Stimulated activated CD8-positive, alpha-beta memory T cell treated with anti-CD3 and anti-CD28 coated beads, Interleukin-4, amount 100 ng/mL, for 48 hours (primary cell): ENCODE measurements around the gene SGPP1.
"Not testable (repeated sequence)": the region's sequence is repeated elsewhere in the genome, so short reads cannot be mapped to it uniquely, and the experiment has no call there.

Source experiments
- DNase-seq: peaks from one replicate; pipeline ENCODE4 v3.0.0-alpha.2; 2020

The SGPP1 gene, protein sequence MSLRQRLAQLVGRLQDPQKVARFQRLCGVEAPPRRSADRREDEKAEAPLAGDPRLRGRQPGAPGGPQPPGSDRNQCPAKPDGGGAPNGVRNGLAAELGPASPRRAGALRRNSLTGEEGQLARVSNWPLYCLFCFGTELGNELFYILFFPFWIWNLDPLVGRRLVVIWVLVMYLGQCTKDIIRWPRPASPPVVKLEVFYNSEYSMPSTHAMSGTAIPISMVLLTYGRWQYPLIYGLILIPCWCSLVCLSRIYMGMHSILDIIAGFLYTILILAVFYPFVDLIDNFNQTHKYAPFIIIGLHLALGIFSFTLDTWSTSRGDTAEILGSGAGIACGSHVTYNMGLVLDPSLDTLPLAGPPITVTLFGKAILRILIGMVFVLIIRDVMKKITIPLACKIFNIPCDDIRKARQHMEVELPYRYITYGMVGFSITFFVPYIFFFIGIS

DNA sequence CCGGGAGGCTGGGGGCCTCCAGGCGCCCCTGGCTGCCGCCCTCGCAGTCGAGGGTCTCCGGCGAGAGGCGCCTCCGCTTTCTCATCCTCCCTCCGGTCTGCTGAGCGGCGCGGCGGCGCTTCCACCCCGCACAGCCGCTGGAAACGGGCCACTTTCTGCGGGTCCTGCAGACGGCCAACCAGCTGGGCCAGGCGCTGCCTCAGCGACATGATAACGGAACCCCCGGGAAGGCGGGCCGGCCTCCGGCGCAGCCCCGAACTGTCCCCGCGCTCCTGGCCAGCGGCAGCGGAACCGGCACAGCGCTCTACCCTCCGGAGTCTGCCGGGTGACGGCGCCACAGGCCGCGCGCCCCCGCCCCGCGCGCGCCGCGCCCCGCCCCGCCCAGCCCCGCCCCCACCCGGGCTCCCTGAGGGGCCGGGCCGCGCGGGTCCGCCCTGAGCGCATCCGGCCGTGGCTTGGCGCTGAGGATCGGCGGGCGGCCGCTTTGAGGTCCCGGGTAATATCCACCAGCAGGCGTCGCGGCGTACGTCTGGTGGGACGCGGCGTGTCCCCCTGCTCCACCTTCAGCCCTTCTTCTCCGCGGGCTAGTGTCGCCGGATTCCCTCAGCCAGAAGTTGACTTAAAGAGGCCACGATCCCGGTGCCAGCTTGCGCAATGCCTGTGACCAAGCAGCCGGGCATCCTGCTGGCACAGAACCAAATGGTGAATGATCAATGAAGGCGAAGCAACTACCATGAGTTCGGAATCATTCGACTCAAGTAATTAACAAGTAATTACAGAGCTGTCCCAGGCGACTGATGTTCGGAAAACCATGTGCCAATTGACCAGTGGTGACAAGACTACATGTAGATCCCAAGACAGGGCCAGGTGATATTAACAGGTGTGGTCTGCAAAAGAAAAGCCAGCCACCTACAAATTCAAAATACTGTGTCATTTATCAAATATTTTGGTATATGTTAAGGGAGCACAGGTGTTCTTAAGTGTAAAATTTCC is at the start of gene SGPP1:
SGPP1 (minus strand) TSS at position 330 of the 993 bp plus-strand sequence; CDS start at position 209, 121 bp downstream.
- peak; percentile 81 for DNase-seq

DNA sequence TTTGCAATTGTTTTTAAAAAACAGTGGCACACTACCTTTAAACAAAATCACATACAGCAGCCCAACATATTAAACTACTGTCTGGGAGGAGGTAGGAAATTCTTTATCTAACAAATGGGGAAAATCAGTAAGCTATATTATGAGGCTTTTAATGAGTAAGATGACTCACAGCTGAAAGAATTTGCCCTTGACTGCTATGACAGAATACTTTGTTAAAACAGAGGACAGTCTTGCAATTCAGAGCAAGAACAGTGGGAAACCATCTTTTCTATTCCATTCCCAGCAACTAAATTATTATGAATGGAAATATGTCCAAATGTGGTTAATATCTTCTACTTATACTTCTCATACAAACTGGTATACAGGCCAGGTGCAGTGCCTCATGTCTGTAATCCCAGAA is 49.2 kb upstream of the SGPP1 start:
- no peak for DNase-seq

DNA sequence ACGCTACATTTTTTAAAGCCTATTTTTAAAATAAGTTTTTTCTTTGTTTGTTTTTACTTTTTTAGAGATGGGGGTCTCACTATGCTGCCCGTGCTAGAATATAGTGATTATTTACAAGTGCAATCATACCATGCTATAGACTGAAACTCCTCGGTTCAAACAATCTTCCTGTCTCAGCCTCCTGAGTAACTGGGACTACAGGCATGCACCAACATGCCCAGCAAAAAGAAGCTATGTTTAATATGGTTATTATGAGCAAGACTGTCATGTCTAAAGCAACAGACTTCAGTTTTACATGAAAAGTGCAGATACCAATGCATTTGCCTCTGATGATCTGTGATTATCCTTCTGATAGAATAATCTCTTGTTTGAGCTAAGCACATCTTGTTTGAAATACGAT is 45.6 kb upstream of the SGPP1 start:
- DNase-seq = no peak

DNA sequence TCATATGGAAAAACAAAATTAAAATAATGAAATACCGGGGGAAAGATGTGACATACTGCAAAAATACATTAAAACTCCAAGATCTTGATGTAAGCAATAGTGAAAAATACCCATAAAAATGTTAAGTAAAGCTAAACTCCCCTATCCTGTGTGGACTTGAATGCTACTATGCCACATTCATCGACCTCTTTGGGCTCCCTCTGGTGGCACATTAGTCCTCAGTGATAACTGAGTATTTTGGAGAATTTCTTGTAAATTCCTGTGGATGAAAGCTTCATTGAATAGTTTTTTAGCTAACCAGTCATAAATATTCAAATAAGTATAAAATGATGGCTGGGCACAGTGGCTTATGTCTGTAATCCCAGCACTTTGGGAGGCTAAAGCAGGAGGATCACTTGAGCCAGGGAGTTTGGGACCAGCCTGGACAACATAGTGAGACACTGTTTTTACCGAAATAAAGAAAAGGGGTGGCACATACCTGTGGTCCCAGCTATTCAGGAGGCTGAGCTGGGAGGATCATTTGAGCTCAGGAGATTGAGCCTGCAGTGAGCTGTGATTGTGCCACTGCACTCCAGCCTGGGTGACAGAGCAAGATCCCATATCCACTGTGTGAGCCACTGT is 42.4 kb upstream of the SGPP1 start:
- DNase-seq = peak; percentile 52

DNA sequence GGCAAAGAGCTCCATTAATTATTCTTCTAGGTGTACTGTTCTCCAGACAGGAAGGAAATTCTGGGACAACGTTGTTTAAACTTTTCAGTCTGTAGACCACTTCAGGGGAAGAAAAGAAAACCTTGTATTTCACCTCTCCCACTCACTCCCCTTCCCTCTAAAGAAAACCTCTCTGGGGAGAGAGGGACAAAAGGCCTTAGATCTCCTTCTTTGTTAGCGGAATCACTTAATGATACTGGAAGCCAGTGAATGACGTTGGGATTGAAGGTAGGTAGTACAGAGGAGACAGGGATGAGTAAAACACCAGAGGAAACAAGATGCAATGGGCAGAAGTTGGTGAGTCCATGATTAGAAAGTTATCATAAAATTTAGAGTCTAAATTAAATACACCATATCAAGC is 38.7 kb upstream of the SGPP1 start:
- DNase-seq = no peak

DNA sequence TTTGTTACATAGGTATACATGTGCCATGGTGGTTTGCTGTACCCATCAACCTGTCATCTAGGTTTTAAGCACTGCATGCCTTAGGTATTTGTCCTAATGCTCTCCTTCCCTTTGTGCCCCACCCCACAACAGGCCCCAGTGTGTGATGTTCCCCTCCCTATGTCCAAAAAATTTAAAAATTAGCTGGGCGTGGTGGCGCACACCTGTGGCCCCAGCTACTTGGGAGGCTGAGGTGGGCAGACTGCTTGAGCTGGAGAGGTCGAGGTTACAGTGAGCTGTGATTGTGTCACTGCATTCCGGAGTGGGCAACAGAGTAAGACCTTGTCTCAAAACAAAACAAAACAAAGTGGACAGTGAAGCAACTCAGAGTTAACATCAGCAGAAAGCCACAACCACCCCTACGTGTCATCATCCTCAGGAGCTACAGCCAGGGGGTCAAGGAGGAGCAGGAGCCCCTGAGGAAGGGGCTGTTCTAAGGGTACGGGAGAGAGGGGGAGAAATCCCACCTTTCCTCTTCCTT is 36.8 kb upstream of the SGPP1 start:
- DNase-seq = no peak

DNA sequence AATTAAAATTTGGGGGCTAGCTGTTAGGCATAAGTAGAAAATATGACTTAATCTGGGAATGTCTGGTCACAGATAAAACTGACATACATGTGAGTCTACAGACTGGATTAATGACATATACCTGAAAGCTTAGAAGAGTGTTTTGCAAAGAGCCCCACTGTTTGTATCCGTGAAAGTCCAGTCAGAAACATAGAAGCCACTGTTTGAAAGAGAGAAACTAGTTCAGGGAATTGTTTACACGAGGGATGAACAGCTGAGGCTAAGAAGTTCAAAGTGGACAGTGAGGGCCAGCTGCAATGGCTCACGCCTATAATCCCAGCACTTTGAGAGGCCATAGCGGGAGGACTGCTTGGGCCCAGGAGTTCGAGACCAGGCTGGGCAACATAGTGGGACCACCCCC is 36.2 kb upstream of the SGPP1 start:
- DNase-seq = no peak

DNA sequence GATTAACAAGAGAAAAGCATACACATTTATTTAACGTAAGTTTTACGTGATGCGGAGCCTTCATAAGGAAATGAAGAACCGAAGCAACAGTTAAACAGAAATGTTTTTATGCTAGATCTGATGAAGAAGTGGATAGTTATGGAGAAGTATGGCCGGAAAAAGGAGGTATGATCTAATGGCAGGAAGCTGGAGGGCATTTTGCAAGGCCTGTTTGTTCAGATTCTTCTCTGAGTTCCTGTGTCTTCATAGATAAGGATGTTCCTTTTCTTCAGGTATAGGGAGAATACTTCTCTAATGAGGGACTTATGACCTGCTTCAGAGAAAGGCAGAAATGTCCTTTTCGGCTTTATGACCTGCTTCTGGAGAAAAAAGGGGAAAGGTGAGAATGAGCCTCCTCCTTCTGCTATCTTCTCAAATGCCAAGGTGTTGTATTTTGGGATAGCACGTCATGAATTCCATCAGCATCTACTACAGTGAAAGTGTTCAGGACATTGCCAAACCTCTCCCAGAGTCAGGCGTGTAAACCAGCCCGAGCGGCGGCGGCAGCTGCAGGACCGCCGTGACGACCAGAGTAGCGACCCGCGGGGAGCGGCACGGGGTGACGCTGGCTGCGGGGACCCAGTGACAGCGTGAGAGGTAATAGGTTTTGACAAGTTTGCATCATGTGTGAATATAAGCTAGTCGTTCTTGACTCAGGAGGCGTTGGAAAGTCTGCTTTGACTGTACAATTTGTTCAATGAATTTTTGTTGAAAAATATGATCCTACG is 33.7 kb upstream of the SGPP1 start:
- DNase-seq = no peak

DNA sequence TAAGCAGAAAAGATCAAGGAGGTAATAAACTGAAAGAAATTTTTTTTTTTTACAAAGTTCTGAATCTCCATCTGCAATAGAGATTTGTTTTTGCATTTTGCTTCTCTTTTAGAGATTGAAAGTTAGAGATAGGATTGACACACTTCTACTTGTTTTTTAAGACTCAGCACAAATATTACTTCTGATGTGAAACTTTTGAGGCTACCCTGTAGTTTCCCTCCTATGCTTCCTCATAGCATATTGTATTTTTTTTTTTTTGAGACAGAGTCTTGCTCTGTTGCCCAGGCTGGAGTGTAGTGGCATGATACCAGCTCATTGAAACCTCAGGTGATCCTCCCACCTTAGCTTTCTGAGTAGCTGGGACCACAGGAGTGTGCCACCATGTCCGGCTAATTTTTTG is 32.1 kb upstream of the SGPP1 start:
- no peak for DNase-seq

DNA sequence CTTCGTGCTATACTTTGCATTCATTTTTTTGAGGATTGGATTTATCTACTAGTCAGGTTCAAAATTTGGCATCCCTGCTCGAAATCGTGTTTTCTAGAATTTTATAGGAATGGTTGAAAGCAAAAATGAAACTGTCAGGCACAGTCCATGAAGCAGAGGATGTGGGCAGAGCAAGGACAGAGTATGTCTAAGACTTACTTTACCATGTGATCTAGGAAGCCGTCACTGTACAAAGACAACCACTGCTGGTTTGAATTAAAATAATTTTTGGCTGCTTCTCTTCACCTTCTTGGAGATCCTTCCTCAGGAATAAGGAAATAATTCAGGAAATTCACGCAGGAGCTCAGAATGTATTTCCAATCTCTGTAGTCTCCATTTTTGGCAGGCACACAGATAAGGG is 31.6 kb upstream of the SGPP1 start:
- no peak for DNase-seq

DNA sequence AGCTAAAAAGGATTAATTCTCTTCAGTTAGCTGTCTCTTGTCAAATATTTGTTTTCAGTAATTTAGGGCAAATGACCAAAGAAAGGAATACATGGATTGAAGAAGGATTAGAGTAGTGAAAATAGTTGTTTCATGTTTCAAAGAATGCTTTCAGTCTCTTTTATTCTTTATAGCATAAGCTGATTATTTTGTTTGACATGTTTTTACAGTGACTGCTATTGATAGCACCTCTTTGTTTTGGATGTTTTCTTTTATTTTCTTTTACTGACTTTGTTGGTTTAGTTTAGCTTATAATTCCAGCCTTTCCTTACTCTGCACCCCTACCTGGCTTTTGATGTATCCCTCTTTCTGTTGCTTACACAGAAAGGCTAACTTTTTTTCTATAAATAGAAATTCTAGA is 29.3 kb upstream of the SGPP1 start:
- no peak for DNase-seq

DNA sequence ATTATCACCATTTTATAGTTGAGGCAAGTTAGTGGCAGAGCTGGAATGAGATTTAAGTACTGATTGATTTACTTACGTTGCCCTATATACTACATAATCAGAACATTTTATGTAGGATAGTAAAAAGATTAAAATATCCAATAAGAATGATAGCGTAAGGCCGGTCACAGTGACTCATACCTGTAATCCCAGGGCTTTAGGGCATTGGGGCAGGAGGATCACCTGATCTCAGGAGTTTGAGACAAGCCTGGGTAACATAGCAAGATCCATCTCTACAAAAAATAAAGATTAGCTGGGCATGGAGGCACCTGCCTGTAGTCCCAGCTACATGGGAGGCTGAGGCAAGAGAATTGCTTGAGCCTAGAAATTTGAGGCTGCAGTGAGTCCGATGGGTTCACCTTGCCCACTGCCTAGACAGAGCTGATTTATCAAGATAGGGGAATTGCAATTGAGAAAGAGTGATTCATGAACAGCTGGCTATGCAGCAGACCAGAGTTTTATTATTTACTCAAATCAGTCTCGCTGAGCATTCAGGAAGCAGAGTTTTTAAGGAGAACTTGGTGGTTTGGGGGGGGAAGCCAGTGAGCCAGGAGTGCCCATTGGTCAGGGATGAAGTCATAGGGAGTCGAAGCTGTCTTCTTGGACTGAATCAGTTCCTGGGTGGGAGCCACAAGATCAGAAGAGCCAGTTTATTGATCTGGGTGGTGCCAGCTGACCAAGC is 24.7 kb upstream of the SGPP1 start:
- no peak for DNase-seq

DNA sequence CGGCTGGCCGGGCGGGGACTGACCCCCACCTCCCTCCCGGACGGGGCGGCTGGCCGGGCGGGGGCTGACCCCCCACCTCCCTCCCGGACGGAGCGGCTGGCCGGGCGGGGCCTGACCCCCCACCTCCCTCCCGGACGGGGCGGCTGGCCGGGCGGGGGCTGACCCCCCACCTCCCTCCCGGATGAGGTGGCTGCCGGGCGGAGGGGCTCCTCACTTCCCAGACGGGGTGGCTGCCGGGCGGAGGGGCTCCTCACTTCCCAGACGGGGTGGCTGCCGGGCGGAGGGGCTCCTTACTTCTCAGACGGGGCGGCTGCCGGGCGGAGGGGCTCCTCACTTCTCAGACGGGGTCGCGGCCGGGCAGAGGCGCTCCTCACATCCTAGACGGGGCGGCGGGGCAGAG is 23.2 kb upstream of the SGPP1 start:
- not testable (repeated sequence) for DNase-seq

DNA sequence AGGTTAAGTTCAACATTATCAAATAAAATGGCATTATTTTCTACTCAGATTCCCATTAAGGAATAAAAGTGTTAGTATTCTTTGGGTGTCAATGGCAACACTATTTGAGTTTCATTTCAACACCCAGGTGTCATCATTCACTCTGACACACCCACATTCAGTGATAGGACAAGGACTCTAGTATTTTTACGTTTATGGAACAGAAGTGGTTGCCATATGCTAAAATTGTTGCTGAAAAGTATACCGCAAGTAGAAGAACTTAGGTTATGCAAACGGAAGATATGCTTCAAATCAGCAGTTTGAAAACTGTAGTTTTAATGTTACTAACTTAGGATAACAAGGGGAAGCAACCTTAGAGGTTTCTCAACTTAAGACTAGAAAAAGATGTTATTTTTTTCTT is 20.0 kb upstream of the SGPP1 start:
- DNase-seq = no peak

DNA sequence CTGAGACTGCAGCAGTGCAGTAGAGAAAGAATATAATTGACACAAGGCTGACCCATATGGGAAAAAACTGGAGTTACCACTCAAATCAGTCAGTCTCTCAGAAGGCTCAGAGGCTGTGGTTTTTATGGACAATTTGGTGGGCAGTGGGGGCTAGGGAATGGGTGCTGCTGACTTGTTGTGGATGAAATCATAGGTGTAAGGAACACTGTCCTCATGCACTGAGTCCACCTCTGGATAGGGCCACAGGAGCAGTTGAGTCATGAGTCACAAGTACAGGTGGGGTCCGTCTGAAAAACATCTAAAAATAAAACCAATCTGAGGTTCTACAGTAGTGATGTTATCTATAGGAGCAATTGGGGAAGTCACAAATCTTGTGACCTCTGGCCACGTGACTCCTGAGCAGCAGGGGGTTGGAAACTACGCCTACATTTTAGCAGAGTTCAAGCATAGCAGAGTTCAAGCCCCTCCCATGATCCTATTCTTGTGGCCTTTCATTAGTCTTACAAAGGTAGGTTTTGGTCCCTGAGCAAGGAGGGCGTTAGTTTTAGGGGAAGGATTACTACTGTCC is 18.1 kb upstream of the SGPP1 start:
- DNase-seq = no peak

DNA sequence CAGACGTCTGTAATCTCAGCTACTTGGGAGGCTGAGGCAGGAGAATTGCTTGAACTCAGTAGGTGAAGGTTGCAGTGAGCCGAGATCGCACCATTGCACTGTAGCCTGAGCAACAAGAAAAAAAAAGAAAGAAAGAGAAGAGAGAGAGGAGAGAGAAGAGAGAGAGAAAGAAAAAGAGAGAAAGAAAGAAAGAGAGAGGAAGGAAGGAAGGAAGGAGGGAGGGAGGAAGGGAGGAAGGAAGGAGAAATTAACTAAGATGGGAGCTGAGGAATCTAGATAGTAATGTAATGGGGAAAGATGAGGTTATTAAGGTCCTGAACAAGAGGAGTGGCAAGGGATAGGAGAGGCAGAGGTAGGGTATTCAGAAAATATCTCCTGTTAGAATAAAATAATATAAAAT is 17.4 kb upstream of the SGPP1 start:
- no peak for DNase-seq

DNA sequence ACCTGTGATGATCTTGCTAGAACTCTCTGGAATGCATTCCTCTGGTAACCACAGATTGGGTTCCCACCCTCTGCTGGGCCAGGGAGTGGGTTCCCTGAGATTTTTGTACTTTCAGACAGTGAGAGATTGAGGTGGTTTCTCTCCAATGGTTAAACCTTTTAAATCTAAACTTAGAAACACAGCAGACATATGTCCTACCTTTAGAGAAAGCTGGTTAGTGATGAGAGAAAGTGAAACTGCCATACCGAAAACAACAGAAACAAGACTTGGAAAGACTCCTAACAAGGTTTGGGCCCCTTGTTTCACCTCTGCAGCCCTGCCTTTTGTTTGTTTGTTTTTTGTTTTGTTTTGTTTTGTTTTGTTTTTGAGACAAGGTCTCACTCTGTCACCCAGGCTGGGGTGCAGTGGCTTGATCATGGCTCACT is 9.7 kb upstream of the SGPP1 start:
- DNase-seq = no peak

DNA sequence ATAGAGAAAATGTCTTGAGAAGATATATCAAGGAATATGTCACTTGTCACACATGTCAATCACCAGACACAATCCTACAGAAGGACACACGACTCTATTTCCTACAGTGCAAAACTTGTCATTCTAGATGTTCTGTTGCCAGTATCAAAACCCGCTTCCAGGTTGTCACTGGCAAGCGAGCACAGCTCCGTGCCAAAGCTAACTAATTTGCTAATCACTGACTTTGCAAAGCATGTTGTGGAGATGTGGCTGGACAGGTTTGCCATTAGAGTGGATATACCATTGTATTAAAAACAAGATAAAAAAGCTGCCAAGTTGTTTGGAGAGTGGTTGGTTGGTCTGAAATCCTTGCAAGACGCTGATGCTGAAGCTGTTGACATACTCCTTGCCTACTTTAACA is 7.9 kb upstream of the SGPP1 start:
- DNase-seq = no peak

DNA sequence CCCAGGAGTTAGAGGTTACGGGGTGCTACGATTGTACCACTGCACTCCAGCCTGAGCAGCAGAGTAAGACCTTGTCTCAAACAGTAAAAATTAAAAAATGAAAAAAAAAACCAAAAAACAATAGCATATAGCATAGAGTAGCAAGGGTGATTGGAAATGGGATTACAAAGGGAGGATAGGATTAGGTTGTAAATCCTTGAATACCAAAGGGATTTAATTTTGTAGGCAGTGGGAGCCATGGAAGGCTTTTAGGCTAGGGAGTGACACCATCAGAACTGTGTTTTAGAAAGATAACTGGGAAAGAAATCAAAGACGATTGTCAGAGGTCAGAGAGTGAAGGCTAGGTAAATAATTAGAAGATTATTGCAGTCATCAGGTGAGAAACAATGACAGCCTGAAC is 2.8 kb upstream of the SGPP1 start:
- DNase-seq = no peak

DNA sequence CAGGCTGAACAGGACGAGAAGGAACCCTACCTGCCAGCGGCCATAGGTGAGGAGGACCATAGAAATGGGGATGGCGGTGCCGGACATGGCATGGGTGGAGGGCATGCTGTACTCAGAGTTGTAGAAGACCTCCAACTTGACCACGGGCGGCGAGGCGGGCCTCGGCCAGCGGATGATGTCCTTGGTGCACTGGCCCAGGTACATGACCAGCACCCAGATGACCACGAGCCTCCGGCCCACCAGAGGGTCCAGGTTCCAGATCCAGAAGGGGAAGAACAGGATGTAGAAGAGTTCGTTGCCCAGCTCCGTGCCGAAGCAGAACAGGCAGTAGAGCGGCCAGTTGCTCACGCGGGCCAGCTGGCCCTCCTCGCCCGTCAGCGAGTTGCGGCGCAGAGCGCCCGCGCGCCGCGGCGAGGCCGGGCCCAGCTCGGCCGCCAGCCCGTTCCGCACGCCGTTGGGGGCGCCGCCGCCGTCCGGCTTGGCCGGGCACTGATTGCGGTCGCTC is 582 bp downstream of the SGPP1 start:
- peak; percentile 43 for DNase-seq

DNA sequence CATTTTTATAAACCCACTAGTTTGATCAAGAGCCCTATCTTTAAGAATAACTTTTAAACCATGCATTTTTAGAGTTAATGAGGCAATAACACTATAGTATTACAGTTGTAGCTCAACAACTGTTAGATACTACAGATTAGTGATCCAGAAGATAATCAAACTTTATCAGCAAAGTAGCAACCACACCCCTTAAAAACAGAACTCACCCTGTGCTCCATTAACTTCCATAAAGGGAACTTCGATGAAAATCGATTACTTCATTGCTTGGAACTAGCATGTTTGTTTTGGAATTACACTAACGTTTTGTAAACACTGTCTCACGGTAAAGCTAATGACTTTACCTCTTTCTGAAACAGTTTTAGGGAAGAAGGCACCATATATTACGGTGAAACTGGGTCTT is 1.4 kb downstream of the SGPP1 start:
- DNase-seq = no peak
